GM04503 (cell line): Measurements from ENCODE around the gene SP1.
"Not testable (repeated sequence)": the region's sequence is repeated elsewhere in the genome, so short reads cannot be mapped to it uniquely, and the experiment has no call there.

Source experiments
- DNase-seq: peaks from one replicate; pipeline ENCODE4 v3.0.0-alpha.2; 2012; ENCODE audit warnings: low read depth

SP1 gene

DNA sequence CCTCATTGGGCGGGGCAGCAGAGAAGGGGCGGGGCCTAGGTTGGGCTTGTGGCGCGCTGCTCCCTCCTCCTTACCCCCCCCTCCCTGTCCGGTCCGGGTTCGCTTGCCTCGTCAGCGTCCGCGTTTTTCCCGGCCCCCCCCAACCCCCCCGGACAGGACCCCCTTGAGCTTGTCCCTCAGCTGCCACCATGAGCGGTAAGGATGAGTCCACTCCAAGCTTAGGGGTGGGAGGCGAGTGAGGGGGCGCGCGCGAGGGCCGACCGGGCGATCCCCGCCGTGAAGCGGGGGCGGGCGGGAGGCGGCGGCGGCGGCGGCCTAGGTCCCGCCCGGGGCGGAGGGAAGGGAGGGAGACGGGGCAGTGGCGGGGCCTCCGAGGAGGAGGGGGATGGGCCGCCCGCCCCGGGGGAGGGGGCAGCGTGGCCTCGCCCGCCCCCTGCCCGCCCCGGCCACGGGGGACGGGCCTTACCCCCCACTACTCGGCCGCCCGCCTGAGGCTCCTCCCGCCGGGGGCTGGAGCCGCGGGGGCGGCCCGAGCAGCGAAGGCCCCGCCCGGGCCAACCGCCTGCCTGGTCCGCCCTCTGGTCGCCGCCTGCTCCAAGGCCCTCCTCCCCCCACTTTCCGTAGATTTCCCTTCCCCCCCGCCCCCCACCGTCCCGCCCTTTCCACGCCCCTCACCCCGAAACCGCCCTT lies at the start of gene SP1:
SP1 (plus strand) TSS at position 73 of the 690 bp plus-strand sequence; CDS start at position 189, 116 bp downstream.
- DNase-seq, result no peak

DNA sequence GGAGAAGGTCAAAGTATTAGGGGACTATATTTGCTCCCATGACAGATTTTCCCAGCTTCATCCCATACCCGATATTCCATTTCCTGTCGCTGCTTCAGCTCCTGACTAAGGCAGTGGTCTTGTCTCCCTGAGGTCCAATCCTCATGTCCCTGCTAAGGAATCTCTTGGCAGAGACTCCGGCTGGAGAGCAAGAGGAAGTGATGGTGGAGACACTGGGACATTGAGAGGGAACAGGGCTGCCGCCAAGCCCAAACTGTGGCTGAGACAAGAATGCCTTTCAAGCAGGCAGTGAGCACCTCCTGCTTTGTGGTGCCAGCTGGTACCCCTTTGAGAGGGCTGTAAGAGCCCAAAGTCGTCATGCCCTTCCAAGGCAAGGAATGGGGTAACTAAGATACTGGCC lies 49.3 kb upstream of the SP1 start:
- DNase-seq, result no peak

DNA sequence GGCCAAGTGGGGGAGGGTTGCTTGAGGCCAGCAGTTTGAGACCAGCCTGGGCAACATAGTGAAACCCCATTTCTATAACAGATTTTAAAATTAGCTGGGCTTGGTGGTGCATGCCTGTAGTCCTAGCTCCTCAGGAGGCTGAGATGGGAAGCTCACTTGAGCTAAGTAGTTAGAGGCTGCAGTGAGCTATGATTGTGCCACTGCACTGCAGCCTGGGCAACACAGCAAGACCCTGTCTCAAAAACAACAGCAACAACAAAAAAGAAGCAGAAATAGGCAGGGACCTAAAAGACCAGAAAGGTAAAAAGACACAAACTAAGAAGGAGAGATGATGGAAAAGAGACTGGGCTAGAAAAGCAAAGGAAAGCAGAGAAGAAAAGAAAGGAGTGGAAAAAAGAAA lies 47.6 kb upstream of the SP1 start:
- DNase-seq, result not testable (repeated sequence)

DNA sequence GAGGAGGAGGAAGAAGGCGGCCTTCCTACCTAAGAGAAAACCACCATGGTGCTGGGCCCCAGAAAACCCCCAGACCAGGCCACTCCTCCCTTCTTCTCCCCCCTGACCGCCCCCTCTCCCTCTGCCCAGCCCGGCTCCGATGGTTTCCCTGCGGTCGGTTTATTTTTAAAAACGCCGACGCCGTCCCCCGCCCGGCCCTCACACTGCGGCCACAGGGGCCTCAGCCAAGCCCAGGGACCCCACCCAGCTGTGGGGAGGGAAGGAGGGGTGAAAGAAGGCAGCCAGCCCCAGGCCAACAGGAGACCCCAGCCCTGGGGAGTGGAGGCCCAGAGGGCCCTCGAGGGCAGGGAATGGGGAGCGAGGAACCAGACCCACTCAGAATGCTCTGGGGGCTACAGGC lies 47.2 kb upstream of the SP1 start:
- DNase-seq, result no peak

DNA sequence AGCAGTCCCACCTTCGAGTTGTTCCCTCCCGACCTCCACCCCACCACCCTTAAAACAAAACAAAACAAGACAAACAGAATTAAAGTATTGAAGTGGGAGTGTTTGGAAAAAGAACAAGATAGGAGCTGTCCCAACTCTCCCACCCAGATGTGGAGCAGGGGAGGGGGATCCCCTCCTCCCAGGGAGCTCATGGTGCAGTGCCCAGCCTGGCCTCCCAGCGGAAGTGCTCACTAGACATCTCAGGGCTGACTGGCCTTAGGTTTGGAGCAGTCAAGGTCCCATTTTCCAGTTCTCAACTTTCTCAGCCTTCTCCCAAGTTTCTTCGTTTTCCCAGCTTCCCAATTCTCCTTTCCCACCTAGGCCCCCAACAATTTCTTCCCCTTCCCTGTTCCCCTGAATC lies 46.7 kb upstream of the SP1 start:
- no peak for DNase-seq

DNA sequence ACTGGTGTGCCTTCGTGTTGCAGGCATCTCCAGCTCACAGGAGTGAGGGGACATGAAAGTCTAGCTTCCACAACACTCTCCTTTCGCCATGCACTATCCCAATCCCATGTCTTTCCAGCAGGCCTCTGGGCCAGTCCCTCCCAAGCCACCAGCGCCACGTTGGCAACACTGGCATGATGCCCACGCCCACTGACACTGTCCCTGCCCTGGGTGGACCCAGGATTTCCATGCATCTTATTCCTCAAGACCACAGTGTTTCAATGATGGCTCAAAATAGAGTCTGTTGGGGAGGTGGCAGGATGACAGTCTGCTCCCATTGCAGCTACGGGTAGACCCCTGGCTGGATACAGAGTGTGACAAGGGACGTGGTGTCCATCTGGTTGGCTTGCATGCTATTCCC lies 46.1 kb upstream of the SP1 start:
- no peak for DNase-seq

DNA sequence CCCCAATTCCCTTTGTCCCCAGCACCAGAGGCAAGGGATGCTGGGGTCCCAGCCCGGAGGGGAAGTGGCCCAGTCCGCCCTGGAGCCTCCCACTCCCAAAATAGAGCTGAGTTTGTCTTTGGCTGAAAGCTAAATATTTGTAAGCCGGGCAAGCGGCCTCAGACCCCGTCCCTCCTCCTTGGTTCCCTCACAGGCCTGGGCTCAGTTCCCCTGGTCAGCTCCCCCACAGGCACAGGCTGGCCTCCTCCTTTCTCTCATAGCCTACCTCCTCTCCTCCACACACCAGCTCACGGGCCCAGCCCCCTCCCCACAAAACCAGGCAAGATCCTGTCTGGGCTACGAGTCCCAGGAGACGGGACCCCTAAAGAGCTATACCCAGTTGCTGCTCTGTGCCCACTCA lies 45.2 kb upstream of the SP1 start:
- no peak for DNase-seq

DNA sequence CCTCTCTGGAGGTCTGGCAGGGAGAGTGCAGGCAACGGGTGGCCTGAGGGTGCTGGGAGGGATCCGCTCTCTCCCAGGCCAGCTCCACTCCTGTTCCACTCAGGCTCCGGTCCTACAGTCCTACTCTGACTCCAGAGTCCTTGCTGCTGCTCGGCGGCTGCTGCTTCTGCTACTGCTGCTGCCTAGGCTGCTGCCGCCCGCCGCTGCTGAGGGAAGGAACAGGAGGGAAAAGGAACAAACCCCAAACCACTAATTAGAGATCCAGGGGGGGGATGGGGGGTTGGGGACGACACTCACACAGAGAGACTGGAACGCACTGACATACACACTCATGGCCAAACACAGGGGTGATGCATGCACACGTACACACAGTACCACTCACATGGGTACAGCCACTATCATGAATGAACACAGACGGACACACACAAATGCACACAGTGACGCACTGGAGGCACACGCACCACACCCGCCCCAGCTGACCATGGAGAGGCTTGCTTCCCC lies 43.7 kb upstream of the SP1 start, which contains the start of gene SP7:
SP7 (minus strand) TSS at position 174 of the 501 bp plus-strand sequence. CDS start 708 bp downstream, outside the sequence.
- DNase-seq, result no peak

DNA sequence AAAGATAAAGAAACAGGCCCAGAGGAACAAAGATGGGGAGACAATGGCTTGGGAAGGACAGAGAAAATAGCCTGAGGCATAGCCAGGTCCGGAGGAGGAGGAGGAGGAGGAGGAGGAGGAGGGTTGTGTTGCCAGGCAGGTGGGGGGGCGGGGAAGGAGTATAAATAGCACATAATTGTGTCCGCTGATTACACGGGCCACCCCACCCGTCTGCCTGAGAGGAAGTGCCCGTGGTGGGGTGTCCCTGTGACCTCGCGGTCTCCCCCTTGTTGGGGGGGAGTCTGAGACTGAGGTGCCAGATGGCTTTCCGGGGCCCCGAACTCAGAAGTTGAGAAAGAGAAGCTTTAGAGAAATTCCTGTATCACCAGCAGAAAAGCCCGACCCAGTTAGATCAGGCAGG lies 42.0 kb upstream of the SP1 start:
- DNase-seq, result no peak

DNA sequence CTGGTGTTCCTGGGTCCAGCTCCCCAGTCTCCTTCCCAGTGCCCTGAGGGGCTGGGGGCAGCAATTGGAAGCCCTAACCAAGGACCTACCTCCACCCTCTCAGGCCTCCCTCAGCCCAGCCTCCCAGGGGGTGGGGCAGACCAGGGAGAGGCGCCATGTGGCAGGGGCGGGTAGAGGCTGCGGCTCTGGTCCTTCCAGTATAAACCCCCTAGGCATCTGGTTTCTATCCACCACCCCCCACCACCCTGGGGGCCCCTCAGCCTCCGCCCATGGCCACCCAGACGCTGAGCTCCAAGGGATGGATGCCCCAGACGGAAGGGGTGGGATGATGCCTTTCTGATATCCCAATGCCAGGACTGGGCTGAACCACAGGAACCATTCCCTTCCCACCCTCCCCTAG lies 41.1 kb upstream of the SP1 start:
- no peak for DNase-seq

DNA sequence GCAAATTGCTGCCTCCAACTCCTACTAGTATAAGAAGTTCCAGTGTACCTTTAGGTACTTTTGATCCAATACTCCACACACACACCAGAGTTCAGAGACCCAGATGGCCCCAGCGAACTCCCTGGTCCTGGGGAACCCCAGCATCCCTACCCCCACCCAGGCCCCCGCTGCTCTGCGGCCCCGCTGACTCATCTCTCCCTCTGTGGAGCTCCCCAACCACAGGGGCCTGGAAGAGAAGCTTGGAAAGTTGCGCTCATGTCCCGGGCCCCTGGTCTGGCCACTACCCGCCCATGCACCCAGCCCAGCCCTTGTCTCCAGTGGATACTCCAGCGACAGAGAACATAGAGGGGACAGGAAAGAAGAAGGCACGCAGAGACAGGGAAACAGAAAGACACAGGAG lies 39.6 kb upstream of the SP1 start:
- no peak for DNase-seq

DNA sequence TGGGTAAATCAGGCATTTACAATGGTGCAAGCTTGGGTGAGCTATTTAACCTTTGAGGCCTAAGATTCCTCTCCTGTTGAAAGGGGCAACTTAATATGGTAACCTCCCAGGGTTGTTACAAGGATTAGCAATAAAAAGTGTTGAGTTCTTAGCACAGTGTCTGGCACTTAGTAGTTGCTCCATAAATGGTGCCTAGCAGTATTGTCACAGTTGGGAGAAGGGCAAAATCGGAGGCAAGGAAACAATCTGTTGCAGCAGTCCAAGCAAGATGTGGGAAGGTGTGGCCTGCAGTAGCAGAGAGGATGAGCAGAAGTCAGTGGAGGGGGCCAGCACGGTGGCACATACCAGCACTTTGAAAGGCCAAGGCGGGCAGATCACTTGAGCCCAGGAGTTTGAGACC lies 36.5 kb upstream of the SP1 start:
- no peak for DNase-seq

DNA sequence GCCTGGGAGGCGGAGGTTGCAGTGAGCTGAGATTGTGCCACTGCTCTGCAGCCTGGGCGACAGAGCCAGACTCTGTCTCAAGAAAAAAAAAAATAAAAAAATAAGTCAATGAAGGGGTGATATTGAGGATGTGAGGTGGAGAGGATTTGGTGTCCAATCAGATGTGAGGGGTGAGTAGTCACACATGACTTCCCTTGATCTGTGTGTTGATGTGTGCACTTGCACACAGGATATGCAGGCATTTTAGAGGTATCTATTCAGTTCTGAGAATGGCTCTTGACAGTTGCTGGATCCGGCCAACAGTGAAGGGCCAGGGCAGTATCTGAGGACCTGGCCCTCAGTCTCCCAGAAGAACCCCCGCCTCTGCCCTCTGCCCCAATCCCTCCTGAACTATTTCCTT lies 36.0 kb upstream of the SP1 start:
- DNase-seq, result no peak

DNA sequence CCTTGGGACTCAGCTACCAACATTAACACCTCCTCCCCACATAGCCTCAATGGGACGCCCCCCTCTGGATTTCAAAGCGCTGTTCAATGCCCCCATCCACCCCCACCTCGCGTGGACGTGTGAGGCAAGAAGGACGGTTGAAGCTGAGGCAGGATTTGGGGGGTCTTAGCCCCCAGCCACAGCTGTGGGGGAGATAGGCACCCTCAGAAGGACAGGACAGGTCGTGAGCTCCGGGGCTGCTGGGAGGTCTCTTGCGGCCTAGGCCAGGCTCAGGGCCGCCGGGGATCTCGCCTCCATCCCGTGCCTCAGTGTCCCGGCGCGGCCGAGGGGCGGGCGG lies 35.5 kb upstream of the SP1 start:
- DNase-seq, result no peak

DNA sequence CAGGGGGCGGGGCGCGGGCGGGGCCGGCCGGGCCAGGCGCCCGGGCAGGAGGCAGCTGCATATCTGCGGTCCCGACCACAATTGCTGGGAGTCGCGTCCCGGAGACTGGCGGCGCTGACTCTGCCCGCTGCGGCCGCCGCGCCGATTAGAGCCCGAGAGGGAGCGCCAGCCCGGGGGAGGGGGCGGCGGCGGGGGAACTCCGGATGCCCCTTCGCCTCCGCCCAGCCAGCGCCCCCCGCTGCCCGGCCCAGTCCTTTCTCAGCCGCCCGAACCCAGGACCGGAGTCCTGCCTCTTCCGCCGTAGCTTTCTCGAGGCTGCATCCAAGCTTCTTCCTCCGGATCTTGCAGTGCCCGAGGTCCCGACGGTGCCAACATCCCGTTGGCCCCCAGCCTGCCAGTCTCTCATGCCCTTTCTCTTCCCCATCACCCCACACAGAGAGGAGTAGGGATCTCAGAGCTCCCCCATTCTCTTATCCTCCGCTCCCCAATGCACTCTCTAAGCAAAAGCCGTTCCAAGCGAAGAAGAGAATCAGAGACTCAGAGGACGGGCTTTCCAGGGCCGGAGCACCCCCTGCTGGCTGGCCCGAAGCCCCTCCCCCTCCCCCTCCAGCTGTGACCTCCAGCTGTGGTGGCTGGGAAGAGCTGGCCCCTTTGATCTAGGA lies 35.0 kb upstream of the SP1 start:
- DNase-seq, result peak; percentile 31

DNA sequence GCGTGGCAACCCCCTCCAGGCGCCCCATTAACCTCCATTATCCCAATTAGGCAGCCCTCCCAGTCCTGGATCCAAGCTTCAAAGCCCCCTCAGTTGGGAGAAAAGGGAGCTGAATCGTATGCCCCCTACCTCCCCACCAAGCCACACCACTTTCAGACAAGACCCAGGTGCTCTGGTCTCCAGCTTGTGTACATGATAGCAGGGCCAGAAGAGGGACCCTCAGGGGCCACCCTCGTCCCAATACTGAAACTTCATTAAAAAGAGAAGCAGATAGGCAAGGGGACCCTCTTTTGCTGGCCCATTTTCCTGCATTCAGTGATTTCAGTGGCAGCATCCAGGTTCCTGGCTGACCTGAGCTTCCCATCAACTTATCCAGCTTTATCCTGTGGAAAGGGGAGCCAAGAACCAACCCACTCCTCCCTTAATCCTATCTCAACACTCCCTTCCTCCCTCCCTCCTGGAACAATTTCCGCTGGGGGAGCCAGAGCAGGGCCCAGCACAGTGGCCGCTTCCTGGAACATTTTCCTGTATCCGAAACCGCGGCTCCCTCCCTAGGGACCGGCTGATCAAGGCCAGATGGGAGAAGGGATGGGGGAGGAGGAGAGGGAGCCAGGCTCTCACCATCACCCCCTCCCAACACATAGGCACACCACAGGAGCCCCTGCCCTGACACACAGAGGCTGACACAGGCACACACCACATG lies 34.3 kb upstream of the SP1 start:
- peak; percentile 31 for DNase-seq

DNA sequence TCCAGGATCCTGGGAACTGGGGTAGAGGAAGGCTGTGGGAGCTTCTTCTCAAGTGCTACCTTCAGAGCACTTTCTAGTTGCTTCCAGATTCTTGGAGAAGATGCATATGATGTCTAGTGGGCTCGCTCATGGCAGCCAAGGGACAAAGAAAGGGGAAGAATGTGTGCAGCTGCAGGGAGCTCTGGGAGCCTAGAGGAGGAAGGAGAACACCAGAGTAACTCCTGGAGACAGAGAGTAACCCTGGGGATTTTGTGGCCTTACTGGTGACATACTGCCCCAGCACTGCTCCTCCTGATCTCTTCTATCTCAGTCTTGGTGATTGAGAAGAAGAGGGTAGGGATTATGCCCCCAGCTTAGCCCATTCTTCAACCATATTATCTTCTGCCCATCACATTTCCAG lies 33.5 kb upstream of the SP1 start:
- no peak for DNase-seq

DNA sequence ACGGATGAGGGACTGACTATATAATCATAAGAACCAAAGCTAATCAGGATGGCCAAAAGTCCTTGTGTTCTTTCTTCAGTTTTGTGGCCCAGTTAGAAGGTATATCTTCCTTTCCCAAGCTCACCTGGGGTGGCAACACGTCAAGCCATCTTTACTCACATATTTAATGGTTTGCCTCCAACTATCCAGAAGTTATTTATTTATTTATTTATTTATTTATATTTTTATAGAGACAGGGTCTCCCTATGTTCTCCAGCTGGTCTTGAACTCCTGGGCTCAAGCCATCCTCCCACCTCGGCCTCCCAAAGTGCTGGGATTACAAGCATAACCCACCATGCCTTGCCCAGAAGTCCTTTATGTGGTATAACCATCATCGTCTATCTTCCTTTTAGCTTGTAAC lies 32.1 kb upstream of the SP1 start:
- no peak for DNase-seq

DNA sequence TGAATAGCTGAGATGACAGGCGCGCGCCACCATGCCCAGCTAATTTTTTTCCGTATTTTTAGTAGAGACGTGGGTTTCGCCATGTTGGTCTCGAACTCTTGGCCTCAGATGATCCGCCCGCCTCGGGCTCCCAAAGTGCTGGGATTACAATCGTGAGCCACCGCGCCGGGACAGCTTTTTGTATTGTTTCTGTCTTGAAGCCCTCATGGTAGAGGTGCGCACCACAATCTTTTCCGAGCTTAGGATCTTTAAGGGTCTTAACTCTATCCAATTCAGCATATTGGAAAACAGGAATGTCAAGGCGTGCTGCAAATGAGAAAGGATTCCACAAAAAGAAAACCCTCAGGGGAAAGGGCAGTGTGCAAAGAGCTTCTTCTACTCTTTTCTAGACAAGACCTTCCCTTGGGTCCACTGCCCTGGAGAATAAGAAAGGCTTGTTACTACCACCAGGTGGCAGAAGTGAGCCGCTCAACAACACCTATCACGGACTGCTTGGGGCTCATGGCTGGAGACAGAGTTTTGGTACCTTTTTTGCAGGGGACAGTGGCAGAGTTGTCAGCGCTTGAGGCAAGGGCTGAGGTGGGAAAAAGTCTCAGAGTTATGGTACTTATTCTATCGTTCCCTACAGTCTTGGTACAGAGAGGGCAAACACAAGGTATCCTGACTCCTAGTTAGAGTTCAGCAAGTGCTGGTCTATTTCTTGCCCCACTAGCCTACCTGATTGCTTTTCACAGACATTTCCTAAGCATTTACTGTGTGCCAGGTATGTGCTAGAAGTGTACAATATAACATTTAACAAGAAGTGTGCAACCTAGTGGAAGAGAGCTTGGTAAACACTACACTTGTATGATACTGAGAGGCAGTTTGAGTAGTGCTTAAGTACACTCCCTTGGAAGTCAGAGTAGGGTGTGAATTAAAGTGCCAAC lies 27.4 kb upstream of the SP1 start:
- DNase-seq, result peak; percentile 34

DNA sequence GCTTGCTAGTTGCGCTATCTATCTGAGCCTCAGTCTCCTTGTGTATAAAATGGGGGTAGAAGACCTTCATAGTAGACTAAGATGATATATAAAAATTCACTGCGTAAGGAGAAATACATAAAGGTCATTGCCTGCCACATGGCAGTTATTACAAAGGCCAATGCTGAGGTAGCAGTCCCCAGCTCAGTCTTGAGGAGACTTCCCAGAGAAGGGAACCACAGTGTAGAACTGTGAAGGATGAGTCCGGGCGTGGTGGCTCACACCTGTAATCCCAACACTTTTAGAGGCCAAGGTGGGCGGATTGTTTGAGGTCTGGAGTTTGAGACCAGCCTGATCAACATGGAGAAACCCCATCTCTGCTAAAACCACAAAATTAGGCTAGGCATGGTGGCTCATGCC lies 26.7 kb upstream of the SP1 start:
- DNase-seq, result no peak

DNA sequence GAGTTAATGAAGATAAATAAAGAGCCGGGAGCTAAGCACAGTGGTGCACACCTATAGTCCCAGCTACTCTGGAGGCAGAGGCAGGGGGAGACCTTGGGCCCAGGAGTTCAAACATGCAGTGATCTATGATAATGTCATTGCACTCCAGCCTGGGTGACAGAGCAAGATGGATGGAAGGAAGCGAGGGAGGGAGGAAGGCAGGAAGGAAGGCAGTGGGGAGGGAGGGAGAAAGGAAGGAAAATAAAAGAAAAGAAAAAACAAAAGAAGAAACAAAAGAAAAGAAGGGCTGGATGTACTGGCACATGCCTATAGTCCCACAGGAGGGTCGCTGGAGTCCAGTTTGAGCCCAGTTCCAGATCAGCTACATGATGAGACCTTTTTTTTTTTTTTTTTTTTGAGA lies 24.9 kb upstream of the SP1 start:
- no peak for DNase-seq

DNA sequence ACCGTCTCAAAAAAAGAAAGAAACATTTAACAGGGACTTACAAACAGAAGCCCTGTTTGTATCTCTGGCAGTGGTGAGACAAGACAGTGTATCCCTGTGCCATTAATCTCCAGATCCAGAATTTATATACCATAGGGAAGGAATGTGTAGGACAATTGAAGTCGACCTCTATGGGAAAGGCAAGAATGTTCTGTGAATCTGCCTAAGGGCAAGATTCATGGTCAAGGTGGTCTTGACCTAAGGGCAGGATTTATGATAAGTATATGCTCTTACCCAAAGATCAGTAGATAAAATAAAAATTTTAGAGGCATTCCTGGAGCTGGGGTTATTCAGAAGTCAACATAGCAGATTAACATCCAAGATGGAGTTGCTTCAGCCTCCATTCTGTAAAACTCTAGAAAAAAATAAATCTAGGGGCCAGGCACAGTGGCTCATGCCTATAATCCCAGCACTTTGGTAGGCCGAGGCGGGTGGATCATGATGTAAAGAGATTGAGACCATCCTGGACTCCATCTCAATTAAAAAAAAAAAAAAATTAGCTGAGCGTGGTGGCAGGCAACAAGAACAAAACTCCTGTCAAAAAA lies 21.0 kb upstream of the SP1 start:
- no peak for DNase-seq
